ENCODE data around the gene FYCO1. TPM values are rescaled to one million over a fixed set of nuclear protein-coding genes. Genes with fewer than 3 reads are reported as not detected.

The FYCO1 gene
- total and polyA plus RNA-seq, 10 of the 15 experiments (the other 5 are each of a cell fraction or from before 2014, with no cell fraction given) = 1.5 to 8.4 (median 6.5) TPM

- TF ChIP-seq CEBPB (IDR thresholded peaks at IDR 0.05; ENCODE audit: borderline replicate concordance in 1 of 2, low read depth in 2 of 2, low read length in 2 of 2) (0 out of 4 replicates have a peak, but pooled peaks of 1 of the 2 experiments have one; percentile 42), SMAD5 (IDR thresholded peaks at IDR 0.05; ENCODE audit: low read depth) (no peak), POU2F2 (IDR thresholded peaks at IDR 0.05; ENCODE audit: borderline replicate concordance, low read depth, low read length) (no peak; the same call in 2 of the 3 replicates), MXI1 (IDR thresholded peaks at IDR 0.05; ENCODE audit: low read depth, low read length) (no peak), RCOR1 (conservative IDR thresholded peaks at IDR 0.05; ENCODE audit: low read depth, low read length) (no peak), KDM1A (IDR thresholded peaks at IDR 0.05; ENCODE audit: borderline replicate concordance) (no peak), SREBF2 (IDR thresholded peaks at IDR 0.05; ENCODE audit: low read length) (no peak), SMC3 (IDR thresholded peaks at IDR 0.05; ENCODE audit: borderline replicate concordance, low read length) (no peak), ASH2L (IDR thresholded peaks at IDR 0.05; ENCODE audit: borderline replicate concordance, low read depth) (no peak), IRF4 (IDR thresholded peaks at IDR 0.05; ENCODE audit: low read depth, low read length) (0 out of 2 replicates have a peak, but pooled peaks have one; percentile 28), STAT3 (IDR thresholded peaks at IDR 0.05; ENCODE audit: low read depth, low read length) (no peak), RUNX3 (IDR thresholded peaks at IDR 0.05; ENCODE audit: low read length) (peak; percentile 89), SP1 (IDR thresholded peaks at IDR 0.05; ENCODE audit: low read depth, low read length) (no peak), EED (IDR thresholded peaks at IDR 0.05; ENCODE audit: low read depth) (no peak), ZBED1 (IDR thresholded peaks at IDR 0.05; ENCODE audit: borderline replicate concordance) (peak; percentile 82; the same call in 1 of the 2 replicates), RAD21 (IDR thresholded peaks at IDR 0.05; ENCODE audit: insufficient read depth, low read depth, low read length) (0 out of 2 replicates have a peak, but pooled peaks have one; percentile 15), HDAC2 (IDR thresholded peaks at IDR 0.05) (no peak), MEF2A (IDR thresholded peaks at IDR 0.05; ENCODE audit: insufficient read depth, low read depth, low read length) (peak; percentile 89), TBL1XR1 (IDR thresholded peaks at IDR 0.05; ENCODE audit: low read depth, low read length) (peak; percentile 92), TCF7 (IDR thresholded peaks at IDR 0.05; ENCODE audit: borderline replicate concordance) (peak; percentile 99), CREM (IDR thresholded peaks at IDR 0.05; ENCODE audit: low read depth) (peak; percentile 67; the same call in 1 of the 2 replicates), NFIC (IDR thresholded peaks at IDR 0.05; ENCODE audit: low read depth, low read length) (peak; percentile 87; the same call in 1 of the 2 replicates), NR2F1 (conservative IDR thresholded peaks at IDR 0.05) (peak; percentile 99), POLR2A (IDR thresholded peaks at IDR 0.05; ENCODE audit: low read depth, low read length) (no peak), RB1 (IDR thresholded peaks at IDR 0.05; ENCODE audit: borderline replicate concordance) (no peak), ESRRA (IDR thresholded peaks at IDR 0.05; ENCODE audit: low read length) (no peak), TAF1 (IDR thresholded peaks at IDR 0.05; ENCODE audit: borderline replicate concordance, low read depth, low read length) (no peak), BCL11A (IDR thresholded peaks at IDR 0.05; ENCODE audit: low read depth, low read length) (0 out of 2 replicates have a peak, but pooled peaks have one; percentile 36), PRDM15 (CRISPR knock-in tag; IDR thresholded peaks at IDR 0.05) (no peak), ZNF207 (IDR thresholded peaks at IDR 0.05; ENCODE audit: borderline replicate concordance) (no peak)
- TF ChIP-seq, protein P1, sequence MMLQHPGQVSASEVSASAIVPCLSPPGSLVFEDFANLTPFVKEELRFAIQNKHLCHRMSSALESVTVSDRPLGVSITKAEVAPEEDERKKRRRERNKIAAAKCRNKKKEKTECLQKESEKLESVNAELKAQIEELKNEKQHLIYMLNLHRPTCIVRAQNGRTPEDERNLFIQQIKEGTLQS (IDR thresholded peaks at IDR 0.05; ENCODE audit: borderline replicate concordance, extremely low read depth, low read depth, low read length) = no peak
- TF ChIP-seq, protein P2, sequence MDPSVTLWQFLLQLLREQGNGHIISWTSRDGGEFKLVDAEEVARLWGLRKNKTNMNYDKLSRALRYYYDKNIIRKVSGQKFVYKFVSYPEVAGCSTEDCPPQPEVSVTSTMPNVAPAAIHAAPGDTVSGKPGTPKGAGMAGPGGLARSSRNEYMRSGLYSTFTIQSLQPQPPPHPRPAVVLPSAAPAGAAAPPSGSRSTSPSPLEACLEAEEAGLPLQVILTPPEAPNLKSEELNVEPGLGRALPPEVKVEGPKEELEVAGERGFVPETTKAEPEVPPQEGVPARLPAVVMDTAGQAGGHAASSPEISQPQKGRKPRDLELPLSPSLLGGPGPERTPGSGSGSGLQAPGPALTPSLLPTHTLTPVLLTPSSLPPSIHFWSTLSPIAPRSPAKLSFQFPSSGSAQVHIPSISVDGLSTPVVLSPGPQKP (IDR thresholded peaks at IDR 0.05; ENCODE audit: low read depth, low read length) = no peak
Observed at GRCh38 chr3:45878124-45878523, 117.5 kb downstream of the FYCO1 start (continued).

Measured in GM12878 (cell line).